Kasumi-1 (cell line): ENCODE measurements around the gene GDA.
"Not testable (repeated sequence)": the region's sequence is repeated elsewhere in the genome, so short reads cannot be mapped to it uniquely, and the experiment has no call there.

Experiments
- DNase-seq, 2 experiments: peaks; one replicate each; lab custom pipeline; 2025; lab: John Stamatoyannopoulos, UW

GDA gene

DNA sequence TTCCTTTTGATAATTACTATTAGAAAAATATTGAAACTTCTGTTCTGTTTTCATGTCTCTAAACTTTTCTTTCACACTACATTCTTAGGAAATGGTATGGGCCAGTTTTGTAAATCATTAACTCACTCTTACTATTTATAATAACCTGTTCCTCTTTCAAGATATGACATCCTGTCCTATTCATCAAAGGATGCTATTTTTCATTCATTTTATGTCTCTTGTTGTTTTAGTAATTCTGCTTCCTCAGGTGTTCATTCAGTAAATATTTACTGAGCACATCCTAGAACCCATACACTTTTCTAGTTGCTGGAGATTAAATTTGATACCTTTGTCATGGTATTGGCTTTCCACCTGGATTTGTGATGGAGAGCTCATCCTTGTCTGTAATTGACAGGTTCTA is 58.0 kb downstream of the GDA start:
- no peak for DNase-seq

DNA sequence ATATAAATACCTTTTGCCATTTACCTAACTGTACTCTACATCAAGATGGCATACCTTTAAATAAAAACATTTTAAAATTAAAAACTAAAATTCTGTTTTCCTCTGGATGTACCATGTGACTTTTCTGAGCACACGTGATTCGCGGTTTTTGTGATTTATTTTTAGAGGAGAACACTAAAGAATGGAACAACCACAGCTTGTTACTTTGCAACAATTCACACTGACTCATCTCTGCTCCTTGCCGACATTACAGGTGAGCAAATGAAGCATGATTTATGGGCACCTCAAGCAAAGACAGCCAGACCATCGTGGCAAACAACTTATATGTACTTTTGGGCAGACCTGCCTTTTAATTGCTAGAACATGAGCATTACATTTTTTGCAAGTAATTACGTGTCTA is 61.3 kb downstream of the GDA start:
- DNase-seq, result no peak

- no peak for DNase-seq
Measured at GRCh38 chr9:72211047-72211446, 61.8 kb downstream of the GDA start.

- no peak for DNase-seq
Measured at GRCh38 chr9:72213906-72214305, 64.7 kb downstream of the GDA start.

GRCh38 chr9:72217306-72217842 is 68.1 kb downstream of the GDA start:
- DNase-seq, result no peak

- DNase-seq, result no peak
Measured at GRCh38 chr9:72220589-72220988, 71.3 kb downstream of the GDA start.

GRCh38 chr9:72226146-72226812 is 77.0 kb downstream of the GDA start:
- DNase-seq, result no peak

- DNase-seq, result no peak
Measured at GRCh38 chr9:72228282-72228681, 79.0 kb downstream of the GDA start.

DNA sequence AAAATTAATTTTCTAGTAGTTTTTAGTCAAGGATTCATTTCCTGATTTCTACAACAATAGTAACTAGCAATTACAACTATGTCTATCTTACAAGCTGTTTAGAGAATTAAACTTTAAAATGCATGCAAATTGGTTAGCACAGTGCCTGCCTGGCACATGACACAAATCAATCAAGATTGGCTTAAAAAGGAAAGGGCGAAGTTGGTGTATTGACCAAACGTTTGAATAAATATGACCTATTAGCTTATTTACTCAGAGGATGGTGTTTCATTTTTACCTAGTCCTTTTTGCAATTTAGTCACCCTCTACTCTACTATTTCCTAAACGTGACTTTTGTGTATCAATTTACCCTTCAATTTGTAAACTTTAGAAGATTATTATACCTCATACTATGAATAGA is 83.5 kb downstream of the GDA start:
- no peak for DNase-seq

DNA sequence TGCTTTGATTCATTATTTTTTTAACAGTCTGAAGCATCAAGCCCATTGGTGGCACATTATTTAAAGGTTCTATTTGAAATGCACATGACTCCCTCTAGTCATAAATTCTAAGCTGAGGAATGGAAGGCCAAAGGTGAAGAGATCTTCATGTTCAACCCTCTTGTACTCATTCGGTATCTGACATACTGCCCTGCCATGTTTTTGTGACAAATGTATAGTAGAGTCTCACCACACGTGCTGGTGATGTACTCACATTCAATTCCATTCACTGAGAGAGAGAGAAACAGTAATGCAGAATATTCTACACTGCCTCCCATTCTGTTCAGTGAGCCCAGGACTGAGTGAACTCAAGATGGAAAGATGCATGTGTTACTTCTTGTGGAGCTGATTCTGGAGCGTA is 98.3 kb downstream of the GDA start:
- DNase-seq, result no peak

- DNase-seq, result no peak
Measured at GRCh38 chr9:72251589-72251988, 102.3 kb downstream of the GDA start.

- DNase-seq, result no peak
Measured at GRCh38 chr9:72254901-72255545, 105.8 kb downstream of the GDA start.

GRCh38 chr9:72255569-72255968 is 106.3 kb downstream of the GDA start:
- no peak for DNase-seq

GRCh38 chr9:72256931-72257330 is 107.7 kb downstream of the GDA start:
- no peak for DNase-seq

GRCh38 chr9:72257814-72258213 is 108.6 kb downstream of the GDA start:
- DNase-seq, result no peak

- no peak for DNase-seq
Measured at GRCh38 chr9:72262063-72262462, 112.8 kb downstream of the GDA start.

DNA sequence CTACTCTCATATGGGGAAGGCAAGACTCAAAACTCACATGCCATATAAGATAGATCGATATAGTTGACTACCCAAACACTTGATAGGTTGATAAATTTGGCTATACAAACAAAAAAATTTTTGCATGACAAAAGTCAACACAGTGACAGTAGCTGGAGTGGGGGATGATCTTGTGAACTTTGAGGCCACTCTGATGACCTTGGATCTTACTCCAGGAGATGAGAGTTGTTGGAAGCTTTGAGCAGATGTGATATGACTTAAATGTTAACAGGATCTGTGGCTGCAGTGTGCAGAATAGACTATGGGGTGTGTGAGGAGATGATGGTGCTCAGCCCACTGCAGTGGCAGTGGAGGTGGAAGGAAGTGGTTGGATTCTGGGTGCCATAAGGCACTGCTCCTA is 114.3 kb downstream of the GDA start:
- no peak for DNase-seq

DNA sequence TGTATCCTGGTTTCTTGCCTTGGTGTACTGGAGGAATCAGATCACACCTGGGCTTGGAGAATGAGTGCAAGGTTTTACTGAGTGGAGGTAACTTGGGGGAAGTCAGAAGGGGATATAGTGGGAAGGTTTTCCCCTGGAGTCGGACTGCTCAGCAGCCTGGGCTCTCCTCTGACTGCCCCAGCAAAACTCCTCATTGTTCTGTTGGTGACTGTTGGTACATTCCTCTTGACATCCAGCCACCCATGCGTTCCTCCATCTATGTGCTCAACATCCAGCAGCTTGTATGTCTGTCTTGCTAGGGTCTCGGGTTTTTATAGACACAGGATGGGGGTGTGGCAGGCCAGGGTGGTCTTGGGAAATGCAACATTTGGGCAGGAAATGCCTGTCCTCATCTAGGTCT is 119.7 kb downstream of the GDA start:
- DNase-seq, result no peak

- DNase-seq, result not testable (repeated sequence)
Measured at GRCh38 chr9:72270359-72270758, 121.1 kb downstream of the GDA start.

- peak; percentile 51 to 66 for DNase-seq
Measured at GRCh38 chr9:72271613-72272478, 122.6 kb downstream of the GDA start.

DNA sequence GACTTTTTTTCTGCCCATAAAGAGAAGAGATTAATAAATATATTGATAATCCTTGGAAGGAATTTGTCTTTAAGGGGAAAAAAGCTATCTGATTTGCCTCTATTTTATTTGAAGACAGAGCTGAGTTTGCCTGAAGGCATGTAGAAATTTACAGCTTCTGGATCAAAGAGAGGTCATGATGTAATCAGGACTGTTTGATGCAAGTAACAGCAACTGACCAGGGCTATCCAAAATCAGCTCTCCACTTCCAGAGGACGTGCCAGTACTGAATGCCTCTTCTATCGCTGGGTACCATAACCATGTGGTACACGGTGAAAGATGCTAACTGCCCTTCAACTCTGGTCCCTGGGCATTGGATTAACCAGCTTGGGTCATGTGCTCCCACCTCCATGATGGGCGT is 125.2 kb downstream of the GDA start:
- DNase-seq, result no peak

GRCh38 chr9:72274916-72275315 is 125.7 kb downstream of the GDA start:
- DNase-seq, result no peak

GRCh38 chr9:72276429-72276828 is 127.2 kb downstream of the GDA start:
- DNase-seq, result no peak
